ENCODE measurements around the gene PDZRN3.

DNA sequence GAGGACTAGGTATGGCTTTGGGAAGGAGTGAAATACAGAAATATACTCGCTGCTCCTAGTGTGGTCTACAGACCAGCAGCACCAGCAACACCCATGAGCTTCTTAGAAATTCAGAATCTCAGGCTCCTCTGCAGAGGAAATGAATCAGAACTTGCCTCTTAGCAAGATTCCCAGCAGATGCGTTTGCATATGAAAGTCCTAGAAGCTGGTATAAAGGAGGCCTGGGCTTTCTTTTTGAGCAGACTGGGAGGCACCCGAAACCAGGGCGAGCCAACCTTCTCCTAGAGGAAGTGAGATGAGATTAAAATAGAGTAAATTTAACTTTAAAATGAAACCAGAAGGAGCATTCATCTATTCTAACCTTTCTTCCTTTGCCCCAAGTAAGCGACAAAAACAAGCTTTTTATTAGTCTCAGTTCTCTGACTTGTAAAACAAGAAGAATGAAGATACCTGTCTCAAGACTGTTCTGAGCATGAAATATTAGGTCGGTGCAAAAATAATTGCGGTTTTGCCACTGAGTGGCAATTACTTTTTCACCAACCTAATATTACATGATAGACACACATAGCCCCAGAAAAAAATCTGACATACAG lies 140.0 kb downstream of the PDZRN3 start:
- TF ChIP-seq CTCF (IDR thresholded peaks at IDR 0.05; ENCODE audit: insufficient read depth, low read depth, low read length) (no peak), EZH2 (IDR thresholded peaks at IDR 0.05; ENCODE audit: insufficient read depth, low read length) (no peak)

All from astrocyte (in vitro differentiated cells and primary cell).